Neural progenitor cell (in vitro differentiated cells): ENCODE data around the gene TBXA2R. TPM values are rescaled to one million over a fixed set of nuclear protein-coding genes. Genes with fewer than 3 reads are reported as not detected.

ENCODE experiments used
- DNase-seq: peaks from one replicate; pipeline ENCODE4 v3.0.0-alpha.2; 2016; ENCODE audit warnings: low spot score
- H2AFZ ChIP-seq: fragments of 200-600 bp; sonication (generic); replicated peaks from 2 replicates; pipeline ENCODE4 v1.6.1; 2016; ENCODE audit warnings: antibody characterized with exemption
- H3F3A ChIP-seq: fragments of 200-600 bp; sonication (generic); 2 replicates; pipeline ENCODE4 v1.6.1; 2016; ENCODE audit warnings: antibody characterized with exemption, low read depth
- H3K27ac ChIP-seq: fragments of 200-600 bp; sonication (generic); 2 replicates; pipeline ENCODE4 v1.5.1; 2016; ENCODE audit warnings: mild to moderate bottlenecking
- H3K27me3 ChIP-seq: fragments of 200-600 bp; sonication (generic); 2 replicates; pipeline ENCODE4 v1.6.1; 2016; ENCODE audit warnings: mild to moderate bottlenecking, moderate library complexity
- H3K36me3 ChIP-seq: fragments of 200-600 bp; sonication (generic); 2 replicates; pipeline ENCODE4 v1.5.1; 2016
- H3K4me1 ChIP-seq: fragments of 200-600 bp; sonication (generic); 2 replicates; pipeline ENCODE4 v1.6.1; 2016; ENCODE audit warnings: mixed run types
- H3K4me2 ChIP-seq: fragments of 200-600 bp; sonication (generic); 2 replicates; pipeline ENCODE4 v1.6.1; 2016
- H3K4me3 ChIP-seq: fragments of 200-600 bp; sonication (generic); 2 replicates; pipeline ENCODE4 v1.5.1; 2016
- H3K79me2 ChIP-seq: fragments of 200-600 bp; sonication (generic); 2 replicates; pipeline ENCODE4 v1.6.1; 2016; ENCODE audit warnings: low read depth
- H3K9ac ChIP-seq: fragments of 200-600 bp; sonication (generic); 2 replicates; pipeline ENCODE4 v1.6.1; 2016
- H3K9me3 ChIP-seq: fragments of 200-600 bp; sonication (generic); 2 replicates; pipeline ENCODE4 v1.5.1; 2016; ENCODE audit warnings: low read depth
- H4K20me1 ChIP-seq: fragments of 200-600 bp; sonication (generic); 2 replicates; pipeline ENCODE4 v1.6.1; 2016; ENCODE audit warnings: low read depth
- H3K27ac Mint-ChIP-seq: 3 replicates; pipeline ENCODE4 v1.8.0; 2021; ENCODE audit warnings: mixed read lengths
- H3K27me3 Mint-ChIP-seq: 2 replicates; pipeline ENCODE4 v1.8.0; 2022; ENCODE audit warnings: low read depth, mild to moderate bottlenecking, inconsistent platforms, moderate library complexity, mixed read lengths; ENCODE audit not compliant: insufficient read depth
- H3K36me3 Mint-ChIP-seq: 3 replicates; pipeline ENCODE4 v1.8.0; 2021; ENCODE audit warnings: mixed read lengths
- H3K4me1 Mint-ChIP-seq: 3 replicates; pipeline ENCODE4 v1.8.0; 2021; ENCODE audit warnings: mixed read lengths
- H3K4me3 Mint-ChIP-seq: 3 replicates; pipeline ENCODE4 v1.8.0; 2021; ENCODE audit warnings: mild to moderate bottlenecking, moderate library complexity, mixed read lengths
- H3K9me3 Mint-ChIP-seq: 3 replicates; pipeline ENCODE4 v1.8.0; 2020; ENCODE audit warnings: mixed read lengths
- CTCF ChIP-seq: fragments of 200-600 bp; sonication (generic); IDR thresholded peaks from 2 replicates; pipeline ENCODE4 v1.5.1; 2017; ENCODE audit warnings: antibody characterized with exemption, mild to moderate bottlenecking
- EZH2 ChIP-seq: fragments of 200-600 bp; sonication (generic); IDR thresholded peaks from 2 replicates; pipeline ENCODE4 v1.6.1; 2017; ENCODE audit warnings: antibody characterized with exemption, mild to moderate bottlenecking, moderate library complexity
- EZH2phosphoT487 ChIP-seq: fragments of 200-600 bp; sonication (generic); IDR thresholded peaks from 2 replicates; pipeline ENCODE4 v1.6.1; 2017; ENCODE audit warnings: antibody characterized with exemption
- total RNA-seq: library from RNA; depleted of rRNA; stranded (reverse); fragments of >200 nt; gene quantifications from 2 replicates; pipeline ENCODE4 v1.2.3, GENCODE V29; 2015; ENCODE audit warnings: low replicate concordance

Gene TBXA2R
- total RNA-seq, 1 donor from 2014 or later: not detected

DNA sequence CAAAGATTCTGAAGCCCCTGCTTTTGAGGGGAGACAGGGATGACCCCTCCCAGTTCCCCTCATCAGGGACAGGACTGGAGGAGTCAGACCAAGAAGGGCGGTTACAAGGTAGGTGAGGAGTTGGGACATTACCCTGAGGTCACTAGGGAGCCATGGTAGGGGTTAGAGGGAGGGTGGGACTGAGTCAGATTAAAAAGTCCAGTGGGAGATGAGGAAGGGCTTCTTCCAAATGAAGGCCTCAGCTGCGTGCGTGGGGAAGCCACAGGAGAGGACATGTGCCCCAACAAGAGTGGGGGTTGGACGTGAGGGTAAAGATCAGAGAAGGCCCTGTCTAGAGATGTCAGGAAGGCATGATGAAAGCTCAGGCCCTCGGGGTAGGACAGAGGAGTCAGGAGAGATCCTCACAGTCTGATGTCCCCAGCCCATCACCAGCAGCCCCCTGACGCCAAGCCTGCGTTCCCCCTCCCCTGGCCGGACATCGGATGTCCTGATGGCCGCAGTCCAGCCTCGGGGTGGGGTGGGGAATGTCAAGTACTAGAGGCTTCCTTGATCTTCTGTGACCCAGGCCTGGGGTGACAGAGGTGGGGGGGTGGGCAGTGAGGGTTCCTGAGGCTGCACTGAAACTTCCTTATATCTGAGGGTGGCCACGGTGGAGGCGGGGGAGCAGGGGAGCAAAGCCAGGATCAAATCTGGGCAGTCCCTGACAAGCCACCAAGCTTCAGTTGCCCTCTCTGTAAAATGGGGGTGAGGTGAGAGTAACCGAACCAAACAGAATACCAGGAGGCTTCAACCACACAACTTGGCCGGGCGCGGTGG is 42.8 kb downstream of the TBXA2R start:
- no peaks in the 10 kb centered on the region for H3K79me2 ChIP-seq
- DNase-seq: no peak
- H3K4me2 ChIP-seq: no peak overlapping the region
- H4K20me1 ChIP-seq: no peaks in the 10 kb centered on the region
- H3K4me3 ChIP-seq: no peak overlapping the region
- Mint-ChIP-seq H3K4me1 (peaks cover 4% of the 10 kb centered on the region), H3K9me3 (no peaks in the 10 kb centered on the region), H3K27ac (no peak overlapping the region), H3K36me3 (no peaks in the 10 kb centered on the region), H3K27me3 (peaks cover 6% of the 10 kb centered on the region), H3K4me3 (no peak overlapping the region)
- no peak for TF ChIP-seq CTCF
- no peak for TF ChIP-seq EZH2
- TF ChIP-seq EZH2phosphoT487: no peak
- no peak overlapping the region for H3K9ac ChIP-seq
- H3K4me1 ChIP-seq: no peaks in the 10 kb centered on the region
- H3K36me3 ChIP-seq: no peaks in the 10 kb centered on the region
- H3F3A ChIP-seq: no peaks in the 10 kb centered on the region
- peaks cover 1% of the 10 kb centered on the region for H3K27me3 ChIP-seq
- H2AFZ ChIP-seq: no peak overlapping the region
- H3K27ac ChIP-seq: no peak overlapping the region
- no peaks in the 10 kb centered on the region for H3K9me3 ChIP-seq

GRCh38 chr19:3557461-3558248 is 49.0 kb downstream of the TBXA2R start, which contains the start of gene MFSD12:
Gene MFSD12, minus strand, starts transcription at chr19:3557586. Its CDS starts 183 bp downstream, at chr19:3557403.
- H4K20me1 ChIP-seq: peaks cover 27% of the 10 kb centered on the region
- peaks cover 11% of the 10 kb centered on the region for H3K79me2 ChIP-seq
- H3K27ac ChIP-seq: no peak within 1 kb of the TSS
- Mint-ChIP-seq H3K4me1 (peaks cover 24% of the 10 kb centered on the region), H3K27me3 (peaks cover 5% of the 10 kb centered on the region), H3K27ac (peak within 1 kb of the TSS; percentile 54), H3K9me3 (peaks cover 2% of the 10 kb centered on the region), H3K36me3 (no peaks in the 10 kb centered on the region), H3K4me3 (peak within 1 kb of the TSS; percentile 98)
- H3K36me3 ChIP-seq: no peaks in the 10 kb centered on the region
- no peaks in the 10 kb centered on the region for H3K9me3 ChIP-seq
- peak within 1 kb of the TSS; percentile 70 for H3K4me3 ChIP-seq
- H3K9ac ChIP-seq: peak within 1 kb of the TSS; percentile 39
- peak within 1 kb of the TSS; percentile 84 for H2AFZ ChIP-seq
- peak within 1 kb of the TSS; percentile 86 for H3K4me2 ChIP-seq
- TF ChIP-seq EZH2 (no peak), EZH2phosphoT487 (no peak), CTCF (no peak)
- no peaks in the 10 kb centered on the region for H3F3A ChIP-seq
- peak; percentile 98 for DNase-seq
- no peaks in the 10 kb centered on the region for H3K4me1 ChIP-seq
- H3K27me3 ChIP-seq: peaks cover 14% of the 10 kb centered on the region

DNA sequence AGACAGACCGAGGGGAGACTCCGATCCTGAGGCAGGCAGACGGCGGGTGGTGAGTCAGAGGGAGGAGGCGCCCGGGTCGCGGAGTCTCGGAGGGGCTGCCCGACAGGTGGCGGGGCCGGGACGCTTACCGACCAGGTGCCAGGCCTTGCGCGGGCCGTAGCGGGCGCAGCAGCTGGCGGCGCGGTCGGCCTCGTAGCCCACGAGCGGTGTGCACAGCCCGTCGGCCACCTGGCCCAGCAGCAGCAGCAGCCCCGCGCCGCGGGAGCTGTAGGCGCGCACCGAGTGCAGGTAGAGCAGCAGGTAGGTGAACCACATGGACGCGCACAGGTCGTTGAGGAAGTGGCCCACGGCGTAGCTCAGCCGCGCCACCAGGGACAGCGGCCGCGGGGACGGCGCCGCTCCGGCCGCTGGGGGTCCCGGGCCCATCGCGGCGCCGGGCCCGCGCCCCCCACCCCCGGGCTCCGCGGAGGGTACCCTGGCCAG is 49.7 kb downstream of the TBXA2R start:
- H4K20me1 ChIP-seq: peaks cover 30% of the 10 kb centered on the region
- H3K79me2 ChIP-seq: peaks cover 11% of the 10 kb centered on the region
- TF ChIP-seq CTCF (no peak), EZH2phosphoT487 (no peak), EZH2 (no peak)
- H3F3A ChIP-seq: no peaks in the 10 kb centered on the region
- peak; percentile 67 for DNase-seq
- no peaks in the 10 kb centered on the region for H3K9me3 ChIP-seq
- Mint-ChIP-seq H3K27me3 (peaks cover 5% of the 10 kb centered on the region), H3K9me3 (peaks cover 2% of the 10 kb centered on the region), H3K27ac (no peak overlapping the region), H3K4me1 (peaks cover 24% of the 10 kb centered on the region), H3K36me3 (no peaks in the 10 kb centered on the region), H3K4me3 (peak overlapping the region; percentile 98)
- no peak overlapping the region for H2AFZ ChIP-seq
- peak overlapping the region; percentile 86 for H3K4me2 ChIP-seq
- H3K9ac ChIP-seq: peak overlapping the region; percentile 39
- peaks cover 14% of the 10 kb centered on the region for H3K27me3 ChIP-seq
- H3K36me3 ChIP-seq: no peaks in the 10 kb centered on the region
- peak overlapping the region; percentile 70 for H3K4me3 ChIP-seq
- no peak overlapping the region for H3K27ac ChIP-seq
- H3K4me1 ChIP-seq: no peaks in the 10 kb centered on the region
